C4-2B (cell line): ENCODE data around the gene BCR.

ENCODE experiments used
- H3K27ac ChIP-seq: fragments of 450-650 bp; 2 replicates; pipeline ENCODE4 v1.5.1; 2017
- ZFX ChIP-seq: fragments of 450-650 bp; IDR thresholded peaks from 2 replicates; pipeline ENCODE4 v1.6.1; 2017
- TF ChIP-seq, protein P1 (sequence below): fragments of 450-650 bp; conservative IDR thresholded peaks from 2 replicates; pipeline ENCODE4 v1.5.1; 2017; ENCODE audit warnings: mild to moderate bottlenecking

Gene BCR

DNA sequence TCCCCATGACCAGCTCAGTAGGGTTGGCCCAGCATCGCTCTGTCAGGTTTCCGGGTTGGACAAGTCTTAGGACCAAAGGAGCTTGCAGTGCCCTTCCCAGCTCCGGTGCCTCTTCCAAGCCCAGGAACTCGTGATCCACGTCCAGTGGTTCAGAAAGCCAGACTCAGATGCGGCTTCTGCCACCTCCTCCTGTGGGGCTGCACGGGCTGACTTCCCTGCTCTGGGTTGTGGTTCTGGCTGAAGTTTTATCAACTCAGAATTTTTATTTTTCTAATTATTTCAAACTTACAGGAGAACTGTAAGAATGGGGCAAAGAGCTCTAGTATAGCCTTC is 85.0 kb downstream of the BCR start:
- no peak for TF ChIP-seq ZFX
- no peak overlapping the region for H3K27ac ChIP-seq

DNA sequence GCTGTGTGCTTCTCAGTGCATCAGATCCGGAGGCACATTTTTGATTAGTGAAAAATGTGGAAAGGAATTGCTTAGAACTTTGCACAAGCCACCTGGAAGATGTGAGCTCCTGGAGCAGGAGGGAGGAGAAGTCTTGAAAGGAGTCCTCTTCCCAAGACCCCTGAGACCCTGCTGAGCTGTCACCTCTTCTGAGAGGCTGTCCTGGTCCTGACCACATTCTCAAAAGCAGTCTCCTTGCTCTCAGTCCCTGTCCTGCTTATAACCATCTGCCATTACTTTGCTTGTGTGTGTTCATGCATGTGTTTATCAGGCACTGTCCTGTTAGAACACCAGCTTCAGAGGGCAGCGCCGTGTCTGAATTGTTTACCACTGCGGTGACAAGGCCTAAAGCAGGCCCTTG is 86.5 kb downstream of the BCR start:
- TF ChIP-seq ZFX = no peak
- TF ChIP-seq, protein P1, sequence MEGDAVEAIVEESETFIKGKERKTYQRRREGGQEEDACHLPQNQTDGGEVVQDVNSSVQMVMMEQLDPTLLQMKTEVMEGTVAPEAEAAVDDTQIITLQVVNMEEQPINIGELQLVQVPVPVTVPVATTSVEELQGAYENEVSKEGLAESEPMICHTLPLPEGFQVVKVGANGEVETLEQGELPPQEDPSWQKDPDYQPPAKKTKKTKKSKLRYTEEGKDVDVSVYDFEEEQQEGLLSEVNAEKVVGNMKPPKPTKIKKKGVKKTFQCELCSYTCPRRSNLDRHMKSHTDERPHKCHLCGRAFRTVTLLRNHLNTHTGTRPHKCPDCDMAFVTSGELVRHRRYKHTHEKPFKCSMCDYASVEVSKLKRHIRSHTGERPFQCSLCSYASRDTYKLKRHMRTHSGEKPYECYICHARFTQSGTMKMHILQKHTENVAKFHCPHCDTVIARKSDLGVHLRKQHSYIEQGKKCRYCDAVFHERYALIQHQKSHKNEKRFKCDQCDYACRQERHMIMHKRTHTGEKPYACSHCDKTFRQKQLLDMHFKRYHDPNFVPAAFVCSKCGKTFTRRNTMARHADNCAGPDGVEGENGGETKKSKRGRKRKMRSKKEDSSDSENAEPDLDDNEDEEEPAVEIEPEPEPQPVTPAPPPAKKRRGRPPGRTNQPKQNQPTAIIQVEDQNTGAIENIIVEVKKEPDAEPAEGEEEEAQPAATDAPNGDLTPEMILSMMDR = no peak
- no peak overlapping the region for H3K27ac ChIP-seq

DNA sequence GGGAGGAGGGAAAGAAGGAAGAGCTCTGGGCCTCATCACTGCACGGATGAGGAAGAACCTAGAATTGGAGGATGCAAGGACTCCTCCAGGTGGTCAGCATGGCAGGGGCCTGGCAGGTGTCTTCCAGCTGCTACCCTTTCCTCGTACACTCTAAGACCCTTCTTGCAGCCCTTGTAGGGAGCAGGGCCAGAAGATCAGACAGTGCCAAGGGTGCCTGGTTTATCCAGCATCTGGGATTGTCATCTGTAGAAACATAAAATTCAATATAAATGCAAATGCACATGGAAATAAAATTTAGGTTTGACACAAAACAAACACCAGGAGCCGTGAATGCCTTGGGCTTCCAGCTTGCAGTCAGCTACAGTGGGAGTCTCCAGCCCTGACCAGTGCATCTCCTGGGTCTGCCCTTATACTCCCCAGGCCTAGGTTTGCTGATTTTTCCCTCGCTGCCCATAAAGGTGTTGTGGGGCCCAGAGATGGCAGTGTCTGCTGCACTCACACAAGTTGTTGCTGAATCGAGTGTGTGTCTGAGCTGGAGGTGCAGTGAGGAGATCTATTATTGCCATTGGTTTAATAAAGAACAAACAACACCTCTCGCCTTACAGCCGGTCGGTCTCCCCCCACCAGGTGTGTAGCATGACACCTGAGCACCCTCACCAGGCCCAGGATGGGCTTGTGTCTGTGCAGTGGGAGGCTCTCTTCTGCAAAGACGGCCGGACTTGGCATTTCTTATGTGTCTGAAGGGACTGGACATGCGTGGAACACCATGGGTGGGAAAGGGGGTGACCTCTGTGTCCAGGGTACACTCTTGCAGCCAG is 87.1 kb downstream of the BCR start:
- no peak overlapping the region for H3K27ac ChIP-seq
- TF ChIP-seq, protein P1 = no peak
- TF ChIP-seq ZFX = no peak

DNA sequence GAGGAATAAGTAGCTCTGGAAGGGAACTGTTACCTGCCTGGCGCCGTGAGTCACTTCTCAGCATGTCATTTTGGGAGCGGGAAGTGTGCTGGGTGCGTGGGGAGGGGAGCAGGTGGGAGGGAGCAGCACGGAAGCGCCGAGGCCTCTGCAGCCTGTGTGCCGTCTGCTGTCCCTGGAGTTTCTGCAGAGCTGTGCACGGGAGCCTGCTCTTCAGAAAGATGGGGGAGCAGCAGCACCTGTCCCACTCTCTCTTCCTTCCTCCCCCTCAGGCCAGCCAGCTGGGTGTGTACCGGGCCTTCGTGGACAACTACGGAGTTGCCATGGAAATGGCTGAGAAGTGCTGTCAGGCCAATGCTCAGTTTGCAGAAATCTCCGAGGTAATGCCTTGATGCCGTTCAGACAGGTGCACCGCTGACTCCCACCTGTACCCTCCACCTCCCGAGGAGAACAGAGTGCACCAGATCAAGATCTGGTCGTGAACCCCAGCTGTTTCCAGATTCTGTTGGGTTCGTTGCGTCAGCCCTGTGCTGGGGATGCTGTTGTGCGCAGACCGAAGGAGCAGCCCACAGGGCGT is 87.9 kb downstream of the BCR start:
- H3K27ac ChIP-seq = no peak overlapping the region
- no peak for TF ChIP-seq ZFX
- TF ChIP-seq, protein P1 = no peak

DNA sequence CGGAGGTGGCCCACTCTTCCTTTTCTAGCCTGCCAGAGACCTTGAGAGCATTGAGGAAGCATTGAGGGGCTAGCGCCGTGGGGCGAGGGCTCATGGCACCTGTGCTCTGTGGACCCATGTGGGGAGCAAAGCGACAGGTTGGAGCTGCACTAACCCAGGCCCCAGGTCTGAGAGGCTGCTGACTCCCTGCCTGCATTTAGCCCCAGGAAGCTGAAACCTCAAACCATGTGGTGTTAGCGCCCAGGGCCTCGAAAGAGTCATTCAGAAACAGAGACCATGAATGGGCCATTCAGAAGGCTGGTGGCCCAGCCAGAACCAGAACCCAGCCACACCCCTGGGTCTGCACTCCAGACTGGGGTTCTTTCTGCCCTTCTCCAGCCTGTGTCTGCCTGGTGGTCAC is 88.6 kb downstream of the BCR start:
- no peak for TF ChIP-seq ZFX
- TF ChIP-seq, protein P1 = no peak
- H3K27ac ChIP-seq = no peak overlapping the region

DNA sequence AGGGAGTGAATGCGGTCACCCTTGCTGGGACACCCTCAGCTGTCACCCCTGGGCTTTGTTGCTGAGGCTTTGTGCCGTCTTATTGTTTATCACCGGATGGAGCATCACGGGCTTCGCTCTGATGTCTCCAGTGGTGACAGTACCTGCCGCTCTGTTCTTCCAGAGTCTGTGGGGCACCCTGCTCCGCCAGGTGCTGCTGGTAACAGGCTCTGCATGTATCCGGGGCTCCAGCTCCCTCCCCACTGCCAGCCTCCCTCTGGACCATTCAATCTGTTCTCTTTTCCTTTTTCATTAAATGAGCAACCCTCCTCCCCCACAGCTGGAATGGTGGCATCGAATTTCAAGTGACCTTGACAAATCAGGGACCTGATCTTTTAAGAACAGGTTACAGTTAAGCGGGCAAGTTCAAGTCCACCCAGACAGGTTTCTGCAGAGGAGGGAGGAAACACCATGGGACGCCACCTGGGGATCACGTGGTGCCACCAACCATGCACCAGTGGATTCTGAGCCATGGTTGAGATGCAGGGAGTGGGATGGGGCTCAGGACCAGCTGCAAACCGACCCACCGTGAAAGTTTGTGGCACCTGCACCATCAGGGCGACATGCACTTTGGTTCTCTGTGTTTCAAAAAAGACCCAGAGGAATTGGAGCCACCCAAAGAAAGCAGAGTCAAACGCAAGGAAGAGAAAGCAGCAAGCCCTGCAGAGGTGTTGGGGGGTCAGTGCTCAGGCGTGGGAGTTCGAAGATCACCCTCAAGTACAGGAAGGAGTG is 89.3 kb downstream of the BCR start:
- TF ChIP-seq, protein P1 = no peak
- no peak for TF ChIP-seq ZFX
- H3K27ac ChIP-seq = no peak overlapping the region

DNA sequence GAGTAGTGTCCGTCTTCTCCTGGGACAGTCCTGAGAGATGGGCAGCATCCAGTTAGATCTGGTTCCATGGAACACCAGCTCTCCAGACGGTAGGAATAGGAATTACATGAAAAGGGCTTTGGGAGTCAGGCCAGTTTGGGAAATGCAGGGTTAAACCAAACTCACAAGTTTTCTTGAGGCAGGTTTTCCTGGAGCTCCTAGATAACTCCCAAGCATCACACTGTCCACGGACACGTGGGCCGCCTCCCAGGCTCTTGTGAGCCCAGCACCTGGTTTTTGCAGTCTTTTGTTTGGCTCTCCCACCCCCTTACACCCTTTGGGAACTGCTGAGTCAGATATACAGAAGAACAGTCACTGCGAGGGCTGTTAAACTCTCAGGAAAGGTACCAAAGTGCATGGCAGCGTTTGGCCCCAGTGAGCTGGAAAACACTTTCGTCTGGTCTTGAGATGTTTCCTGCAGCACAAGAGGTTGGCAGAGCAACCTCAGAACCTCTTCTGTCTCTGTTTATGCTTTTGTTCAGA is 90.0 kb downstream of the BCR start:
- no peak overlapping the region for H3K27ac ChIP-seq
- TF ChIP-seq ZFX = no peak

DNA sequence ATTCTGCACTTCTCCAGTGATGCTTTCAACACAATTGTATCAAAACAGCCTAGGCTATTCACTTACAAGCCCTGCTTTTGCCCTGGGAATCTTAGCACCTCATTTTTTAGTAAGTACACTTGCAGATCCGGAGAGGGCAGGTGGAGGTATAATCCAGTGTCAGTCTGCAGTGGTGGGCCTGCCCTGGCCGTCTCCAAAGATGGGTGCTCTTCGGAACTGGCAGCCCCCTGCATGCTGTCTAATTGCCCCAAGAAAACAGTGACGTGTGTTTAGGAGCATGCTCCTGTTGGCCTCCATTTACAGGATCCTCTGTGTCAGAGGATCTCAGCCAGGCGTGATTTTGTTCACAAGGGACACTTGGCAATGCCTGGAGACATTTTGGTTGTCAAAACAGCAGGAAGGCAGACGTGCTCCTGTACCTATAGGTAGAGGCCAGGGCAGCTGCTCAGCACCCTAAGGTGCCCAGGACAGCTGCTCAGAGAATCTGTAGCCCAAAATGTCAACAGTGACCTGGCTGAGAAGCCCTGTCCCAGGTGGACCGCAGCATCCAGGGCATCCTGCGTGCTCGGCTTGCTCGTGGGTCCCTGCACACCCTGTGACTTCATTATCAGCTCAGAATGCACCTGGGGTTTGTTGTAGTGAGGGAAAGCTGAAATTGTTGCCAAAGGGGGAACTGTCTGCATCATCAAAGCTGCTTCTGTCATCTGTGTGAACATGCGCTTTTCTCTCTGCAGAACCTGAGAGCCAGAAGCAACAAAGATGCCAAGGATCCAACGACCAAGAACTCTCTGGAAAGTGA is 90.7 kb downstream of the BCR start:
- H3K27ac ChIP-seq = no peak overlapping the region
- TF ChIP-seq, protein P1 = no peak
- TF ChIP-seq ZFX = no peak
